Panc1 (cell line): ENCODE measurements around the gene SIRPD.

Experiments used
- SIN3A ChIP-seq: IDR thresholded peaks from 2 replicates; pipeline ENCODE4 v1.6.1; 2012; ENCODE audit warnings: low read depth, mild to moderate bottlenecking, low read length, moderate library complexity, borderline replicate concordance; ENCODE audit not compliant: insufficient read depth
- TF ChIP-seq, protein P1 (sequence below): fragments of 450-650 bp; IDR thresholded peaks from 2 replicates; pipeline ENCODE4 v1.5.1; 2017; ENCODE audit warnings: mild to moderate bottlenecking

- no peak for TF ChIP-seq SIN3A
- TF ChIP-seq, protein P1, sequence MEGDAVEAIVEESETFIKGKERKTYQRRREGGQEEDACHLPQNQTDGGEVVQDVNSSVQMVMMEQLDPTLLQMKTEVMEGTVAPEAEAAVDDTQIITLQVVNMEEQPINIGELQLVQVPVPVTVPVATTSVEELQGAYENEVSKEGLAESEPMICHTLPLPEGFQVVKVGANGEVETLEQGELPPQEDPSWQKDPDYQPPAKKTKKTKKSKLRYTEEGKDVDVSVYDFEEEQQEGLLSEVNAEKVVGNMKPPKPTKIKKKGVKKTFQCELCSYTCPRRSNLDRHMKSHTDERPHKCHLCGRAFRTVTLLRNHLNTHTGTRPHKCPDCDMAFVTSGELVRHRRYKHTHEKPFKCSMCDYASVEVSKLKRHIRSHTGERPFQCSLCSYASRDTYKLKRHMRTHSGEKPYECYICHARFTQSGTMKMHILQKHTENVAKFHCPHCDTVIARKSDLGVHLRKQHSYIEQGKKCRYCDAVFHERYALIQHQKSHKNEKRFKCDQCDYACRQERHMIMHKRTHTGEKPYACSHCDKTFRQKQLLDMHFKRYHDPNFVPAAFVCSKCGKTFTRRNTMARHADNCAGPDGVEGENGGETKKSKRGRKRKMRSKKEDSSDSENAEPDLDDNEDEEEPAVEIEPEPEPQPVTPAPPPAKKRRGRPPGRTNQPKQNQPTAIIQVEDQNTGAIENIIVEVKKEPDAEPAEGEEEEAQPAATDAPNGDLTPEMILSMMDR: no peak
Measured at GRCh38 chr20:1577906-1578305, 20.4 kb upstream of the SIRPD start.
